Stomach (tissue), 9 donors: ENCODE measurements around the gene DHRS13. TPM values are rescaled to one million over a fixed set of nuclear protein-coding genes. Genes with fewer than 3 reads are reported as not detected.

Experiments used
- DNase-seq, 2 donors: peaks; one replicate each; pipeline versions ENCODE4 v3.0.0 to v3.0.0-alpha.2; 2013 to 2019
- H3K27ac ChIP-seq, 5 donors: fragments of 200-600 bp in 4 of 5; sonication (generic) in 4 of 5; one replicate each; pipeline ENCODE4 v1.5.1; 2013 to 2019; ENCODE audit warnings: mild to moderate bottlenecking in 1 of 5, moderate library complexity in 1 of 5
- H3K27me3 ChIP-seq, 3 donors: fragments of 200-600 bp; sonication (generic); one replicate each; pipeline ENCODE4 v1.5.1; 2017 to 2019; ENCODE audit warnings: mixed run types in 1 of 3
- H3K36me3 ChIP-seq, 4 donors: fragments of 200-600 bp; sonication (generic); 1 replicate in 3 of 4; 2 replicates in 1 of 4; pipeline ENCODE4 v1.5.1; 2016 to 2019
- H3K4me1 ChIP-seq, 4 donors: fragments of 200-600 bp; sonication (generic); one replicate each; pipeline ENCODE4 v1.5.1; 2016 to 2019
- H3K4me3 ChIP-seq, 4 donors: fragments of 200-600 bp; sonication (generic) in 3 of 4; one replicate each; pipeline ENCODE4 v1.5.1; 2016 to 2019; ENCODE audit warnings: mild to moderate bottlenecking in 1 of 4
- H3K9me3 ChIP-seq, 4 donors: fragments of 200-600 bp; sonication (generic); one replicate each; pipeline ENCODE4 v1.5.1; 2016 to 2019
- CTCF ChIP-seq, 7 experiments: fragments of 450-650 bp in 4 of 7; fragments of 200-600 bp in 3 of 7; sonication (generic) in 3 of 7; IDR thresholded peaks; one replicate each; pipeline ENCODE4 v1.5.1; 2016 to 2019; ENCODE audit warnings: antibody characterized with exemption in 7 of 7, control low read depth in 2 of 7, mild to moderate bottlenecking in 1 of 7
- EP300 ChIP-seq: sonication (generic); formaldehyde crosslinking; IDR thresholded peaks from one replicate; pipeline ENCODE4 v1.6.1; 2017; ENCODE audit warnings: antibody characterized with exemption
- POLR2A ChIP-seq, 4 donors: fragments of 450-650 bp; IDR thresholded peaks; one replicate each; pipeline ENCODE4 v1.6.1; 2016; ENCODE audit warnings: antibody characterized with exemption in 4 of 4, control low read depth in 2 of 4, mild to moderate bottlenecking in 1 of 4, moderate library complexity in 1 of 4
- POLR2AphosphoS5 ChIP-seq, 3 donors: sonication (generic); formaldehyde crosslinking; IDR thresholded peaks; one replicate each; pipeline ENCODE4 v1.6.1; 2016; ENCODE audit warnings: antibody characterized with exemption in 3 of 3
- WGBS, 5 donors: extraction: QIAGEN DNeasy Blood & Tissue Kit in 3 of 5; methylation state at CpG; one replicate each; pipeline versions ENCODE4 v1.1.5 to v1.1.7; 2013 to 2018; 5-methylcytosine and 5-hydroxymethylcytosine counted together
- intact Hi-C: fragments of 100-400 bp; cut with DNase I; formaldehyde crosslinking; loops from one replicate; pipeline ENCODE4 v1.15.1; 2023; ENCODE audit warnings: low total_unique reads
- polyA plus RNA-seq, 3 donors: library from polyadenylated mRNA; stranded (reverse); fragments of 200-250 nt; gene quantifications; one replicate each; pipeline ENCODE4 v1.2.3, GENCODE V29; 2013
- total RNA-seq, 5 donors: library from RNA; depleted of rRNA; stranded (reverse); fragments of >200 nt; gene quantifications; one replicate each; pipeline versions ENCODE4 v1.1.0 to v1.2.3, GENCODE V29; 2014 to 2016
- donor health status: healthy with polysubstance abuse.
- donor health status: Bipolar disorder and iron deficiency.
- donor health status: healthy.

The DHRS13 gene
- total and polyA plus RNA-seq, 8 donors, result 4.4 to 33.5 (median 8.3) TPM; not detected in 1

GRCh38 chr17:28929787-28930186, 26.9 kb upstream of the DHRS13 start:
- H3K9me3 ChIP-seq, result peaks cover 0 to 7% (median 0%) of the 10 kb centered on the region in 4 donors
- intact Hi-C loops, result no loop called here
- no peak for DNase-seq
- 91 to 97% (median 93%) methylated on average over 2 of the region's 2 CpGs for WGBS, 5 donors
- no peaks in the 10 kb centered on the region for H3K27me3 ChIP-seq
- no peak overlapping the region for H3K4me3 ChIP-seq
- H3K27ac ChIP-seq, result no peak overlapping the region
- TF ChIP-seq CTCF (IDR thresholded peaks at IDR 0.05), result no peak
- TF ChIP-seq EP300, result no peak
- no peak for TF ChIP-seq POLR2AphosphoS5 (IDR thresholded peaks at IDR 0.05)
- TF ChIP-seq POLR2A (IDR thresholded peaks at IDR 0.05), result no peak
- H3K36me3 ChIP-seq, result peaks cover 5 to 34% (median 22%) of the 10 kb centered on the region in 4 donors
- peaks cover 10 to 61% (median 37%) of the 10 kb centered on the region in 4 donors for H3K4me1 ChIP-seq

GRCh38 chr17:28928061-28928460, 25.2 kb upstream of the DHRS13 start:
- intact Hi-C loops, result no loop called here
- TF ChIP-seq CTCF (IDR thresholded peaks at IDR 0.05), result no peak
- no peak for TF ChIP-seq POLR2AphosphoS5 (IDR thresholded peaks at IDR 0.05)
- no peak for TF ChIP-seq EP300
- TF ChIP-seq POLR2A (IDR thresholded peaks at IDR 0.05), result no peak
- H3K27me3 ChIP-seq, result no peaks in the 10 kb centered on the region
- no peak overlapping the region for H3K27ac ChIP-seq
- peaks cover 10 to 71% (median 36%) of the 10 kb centered on the region in 4 donors for H3K4me1 ChIP-seq
- peaks cover 12 to 51% (median 38%) of the 10 kb centered on the region in 4 donors for H3K36me3 ChIP-seq
- no peak for DNase-seq
- 93 to 96% (median 94%) methylated on average over 2 of the region's 2 CpGs for WGBS, 5 donors
- H3K9me3 ChIP-seq, result peaks cover 0 to 7% (median 0%) of the 10 kb centered on the region in 4 donors
- H3K4me3 ChIP-seq, result no peak overlapping the region

GRCh38 chr17:28926786-28927185, 23.9 kb upstream of the DHRS13 start:
- Histone ChIP-seq H3K9me3 (peaks cover 0 to 7% (median 0%) of the 10 kb centered on the region in 4 donors), H3K27me3 (no peaks in the 10 kb centered on the region), H3K36me3 (peaks cover 13 to 64% (median 48%) of the 10 kb centered on the region in 4 donors), H3K27ac (peak overlapping the region; percentile 7 to 73 (median 68)), H3K4me3 (no peak overlapping the region), H3K4me1 (peaks cover 10 to 60% (median 36%) of the 10 kb centered on the region in 4 donors)
- 86 to 92% (median 90%) methylated on average over 4 of the region's 4 CpGs for WGBS, 5 donors
- TF ChIP-seq CTCF (IDR thresholded peaks at IDR 0.05) (no peak), POLR2A (IDR thresholded peaks at IDR 0.05) (no peak), EP300 (no peak), POLR2AphosphoS5 (IDR thresholded peaks at IDR 0.05) (no peak)
- intact Hi-C loops, result no loop called here
- DNase-seq, result no peak

- 69 to 90% (median 80%) methylated on average over 2 of the region's 2 CpGs for WGBS, 5 donors
- H3K4me3 ChIP-seq, result no peak overlapping the region
- peaks cover 0 to 7% (median 0%) of the 10 kb centered on the region in 4 donors for H3K9me3 ChIP-seq
- peaks cover 10 to 60% (median 35%) of the 10 kb centered on the region in 4 donors for H3K4me1 ChIP-seq
- intact Hi-C loops, result no loop called here
- no peaks in the 10 kb centered on the region for H3K27me3 ChIP-seq
- H3K27ac ChIP-seq, result peak overlapping the region; percentile 7 to 73 (median 68)
- peaks cover 17 to 68% (median 52%) of the 10 kb centered on the region in 4 donors for H3K36me3 ChIP-seq
- no peak for DNase-seq
- TF ChIP-seq CTCF (IDR thresholded peaks at IDR 0.05), result no peak
- no peak for TF ChIP-seq POLR2A (IDR thresholded peaks at IDR 0.05)
- TF ChIP-seq POLR2AphosphoS5 (IDR thresholded peaks at IDR 0.05), result no peak
- TF ChIP-seq EP300, result no peak
Measured at GRCh38 chr17:28926366-28926765, 23.5 kb upstream of the DHRS13 start.
